Right hindlimb (tissue), 1 donor: ENCODE results near the gene NIPAL3.

Source experiments
- DNase-seq: peaks from one replicate; pipeline ENCODE4 v3.0.0-alpha.2; 2018

Gene NIPAL3

DNA sequence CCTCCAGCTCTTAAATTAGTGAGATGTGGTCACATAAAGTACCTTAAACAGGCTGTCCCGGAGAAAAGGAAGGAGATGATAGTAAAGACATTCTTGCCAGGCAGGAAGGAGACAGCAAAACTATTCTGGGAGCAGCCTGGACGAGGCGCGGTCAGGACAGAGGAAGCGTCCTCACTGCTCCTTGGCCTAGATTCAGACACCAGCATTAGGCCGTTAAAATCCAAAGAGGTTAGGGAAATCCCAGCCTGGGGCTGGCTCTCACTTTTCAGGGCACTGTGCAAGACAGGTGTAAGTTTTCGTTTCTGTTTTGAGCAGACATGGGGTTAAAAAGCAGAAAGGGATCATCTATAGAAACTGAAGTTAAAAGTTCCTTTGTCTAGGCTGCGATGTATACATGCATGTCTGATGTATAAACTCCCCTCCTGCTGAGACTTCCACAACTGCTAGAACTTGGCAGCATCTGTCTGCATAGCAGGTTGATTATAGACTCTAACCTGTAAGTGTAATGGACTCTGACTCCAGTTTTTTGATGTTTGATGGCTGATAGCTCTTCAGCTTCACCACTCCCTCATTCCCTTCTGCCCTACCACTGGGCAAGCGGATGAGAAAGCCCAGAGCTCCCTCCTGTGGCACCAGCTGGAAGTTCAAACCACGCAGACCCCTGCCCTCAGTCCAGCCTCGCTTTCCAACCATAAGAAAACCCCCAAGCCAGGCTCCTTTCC lies 23.6 kb upstream of the NIPAL3 start:
- peak; percentile 61 for DNase-seq

DNA sequence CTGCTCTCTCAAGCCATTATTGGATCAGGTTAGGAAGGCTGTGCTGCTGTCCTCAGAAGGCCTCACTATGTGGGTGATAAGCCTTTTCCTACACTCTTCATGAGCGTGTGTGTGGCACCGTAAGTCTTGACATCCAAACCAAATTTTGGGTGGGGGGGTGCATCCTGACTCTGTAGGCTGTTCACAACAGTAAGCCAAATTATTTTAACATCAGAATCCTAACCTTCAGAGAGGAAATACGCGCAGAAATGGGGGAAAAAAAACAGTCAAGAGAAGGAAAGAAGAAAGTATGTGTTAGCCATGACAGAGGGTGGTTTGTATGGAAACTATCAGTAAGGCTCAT lies 23.0 kb upstream of the NIPAL3 start:
- no peak for DNase-seq

GRCh38 chr1:24392982-24393650 lies 22.5 kb upstream of the NIPAL3 start:
- DNase-seq = no peak

DNA sequence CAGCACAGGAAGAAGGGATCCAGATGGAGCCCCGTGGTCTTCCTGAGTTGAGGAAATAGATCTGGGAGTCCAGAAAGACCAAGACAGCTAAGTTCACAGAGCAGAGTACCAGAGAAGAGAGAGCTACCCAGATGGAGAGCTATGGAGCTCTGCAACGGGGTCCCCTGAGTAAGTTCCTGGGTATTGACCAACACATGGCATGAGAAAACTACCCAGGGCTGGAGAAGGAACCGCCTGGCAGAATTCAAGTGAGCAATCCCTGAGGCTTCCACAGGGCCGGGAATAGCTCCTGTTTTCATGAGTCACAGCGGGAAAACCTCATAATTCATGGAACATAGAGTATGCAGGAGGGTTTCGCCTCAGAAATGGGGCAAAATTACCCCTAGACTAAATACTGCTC lies 21.7 kb upstream of the NIPAL3 start:
- no peak for DNase-seq

DNA sequence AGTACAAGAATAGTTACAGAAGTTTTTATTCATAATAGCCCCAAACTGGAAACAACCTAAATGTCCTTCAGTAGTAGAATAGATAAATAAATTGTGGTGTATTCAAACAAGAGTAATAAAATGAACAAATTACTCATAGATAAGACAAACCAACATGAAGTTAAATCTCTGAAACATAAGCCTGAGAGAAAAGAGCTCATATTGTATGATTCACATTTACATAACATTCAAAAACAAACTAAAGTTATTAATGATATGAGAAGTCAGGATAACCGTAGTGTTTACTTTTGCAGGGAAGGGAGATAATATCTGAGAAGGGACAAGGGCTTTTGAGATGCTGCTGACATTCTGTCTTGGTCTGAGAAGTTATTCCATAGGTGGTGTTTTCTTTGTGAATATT lies 15.5 kb upstream of the NIPAL3 start:
- no peak for DNase-seq

DNA sequence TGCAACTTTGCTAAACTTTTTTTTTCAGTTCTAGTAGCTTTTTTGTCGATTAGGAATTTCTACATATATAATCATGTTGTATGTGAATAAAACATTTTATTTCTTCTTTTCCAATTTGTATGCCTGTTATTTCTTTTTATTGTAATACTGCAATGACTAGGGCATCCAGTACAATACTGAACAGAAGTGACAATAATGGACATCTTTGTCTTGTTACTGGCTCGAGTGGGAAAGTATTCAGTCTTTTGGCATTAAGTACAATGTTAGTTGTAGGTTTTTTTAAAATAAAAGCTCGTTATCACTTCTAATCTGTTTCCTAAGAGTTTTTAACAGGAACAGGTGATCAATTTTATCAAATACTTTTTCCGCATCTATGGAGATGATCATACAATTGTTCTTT lies 11.8 kb upstream of the NIPAL3 start:
- DNase-seq = no peak

- DNase-seq = no peak
Observed at GRCh38 chr1:24406788-24407187, 8.8 kb upstream of the NIPAL3 start.

DNA sequence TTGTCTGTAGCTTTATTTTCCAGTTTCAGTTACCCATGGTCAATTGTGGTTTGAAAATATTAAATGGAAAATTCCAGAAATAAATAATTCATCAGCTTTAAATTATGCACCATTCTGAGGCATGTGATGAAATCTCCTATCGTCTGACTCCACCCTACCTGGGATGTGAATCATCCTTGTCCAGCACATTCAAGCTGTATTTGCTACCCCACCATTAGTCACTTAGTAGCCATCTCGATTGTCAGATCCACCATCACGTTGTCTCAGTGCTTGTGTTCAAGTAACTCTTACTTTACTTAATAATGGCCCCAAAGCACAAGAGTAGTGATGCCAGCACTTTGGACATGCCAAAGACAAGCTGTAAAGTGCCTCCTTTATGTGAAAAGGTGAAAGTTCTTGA lies 6.1 kb upstream of the NIPAL3 start:
- DNase-seq = no peak

DNA sequence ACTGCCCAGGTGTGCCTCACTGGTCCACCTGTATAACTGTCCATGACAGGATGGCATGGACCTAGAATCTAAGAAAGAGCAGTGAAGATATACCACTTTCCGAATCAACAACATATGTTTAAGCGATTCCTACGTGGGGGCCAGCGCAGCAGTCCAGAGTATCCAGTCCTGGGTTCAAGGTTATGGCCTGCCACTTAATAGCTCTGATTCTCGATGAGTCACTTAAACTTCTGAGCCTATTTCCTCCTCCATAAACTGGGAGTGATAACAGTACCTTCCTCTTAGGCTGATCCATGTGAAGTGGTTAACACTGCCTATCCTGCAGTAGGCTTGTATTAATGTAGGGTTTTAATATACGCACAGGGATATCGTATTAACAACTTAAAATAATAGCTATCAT lies 4.9 kb upstream of the NIPAL3 start:
- no peak for DNase-seq

- DNase-seq = no peak
Observed at GRCh38 chr1:24411963-24412362, 3.6 kb upstream of the NIPAL3 start.

GRCh38 chr1:24412408-24412807 lies 3.2 kb upstream of the NIPAL3 start:
- no peak for DNase-seq

- DNase-seq = peak; percentile 82
Observed at GRCh38 chr1:24413350-24414163, 2.0 kb upstream of the NIPAL3 start, which contains the start of gene STPG1. STPG1 (minus strand) TSS chr1:24413782; CDS start chr1:24401388, 12,394 bp downstream.

- DNase-seq = no peak
Observed at GRCh38 chr1:24414775-24415333, 748 bp upstream of the NIPAL3 start.

DNA sequence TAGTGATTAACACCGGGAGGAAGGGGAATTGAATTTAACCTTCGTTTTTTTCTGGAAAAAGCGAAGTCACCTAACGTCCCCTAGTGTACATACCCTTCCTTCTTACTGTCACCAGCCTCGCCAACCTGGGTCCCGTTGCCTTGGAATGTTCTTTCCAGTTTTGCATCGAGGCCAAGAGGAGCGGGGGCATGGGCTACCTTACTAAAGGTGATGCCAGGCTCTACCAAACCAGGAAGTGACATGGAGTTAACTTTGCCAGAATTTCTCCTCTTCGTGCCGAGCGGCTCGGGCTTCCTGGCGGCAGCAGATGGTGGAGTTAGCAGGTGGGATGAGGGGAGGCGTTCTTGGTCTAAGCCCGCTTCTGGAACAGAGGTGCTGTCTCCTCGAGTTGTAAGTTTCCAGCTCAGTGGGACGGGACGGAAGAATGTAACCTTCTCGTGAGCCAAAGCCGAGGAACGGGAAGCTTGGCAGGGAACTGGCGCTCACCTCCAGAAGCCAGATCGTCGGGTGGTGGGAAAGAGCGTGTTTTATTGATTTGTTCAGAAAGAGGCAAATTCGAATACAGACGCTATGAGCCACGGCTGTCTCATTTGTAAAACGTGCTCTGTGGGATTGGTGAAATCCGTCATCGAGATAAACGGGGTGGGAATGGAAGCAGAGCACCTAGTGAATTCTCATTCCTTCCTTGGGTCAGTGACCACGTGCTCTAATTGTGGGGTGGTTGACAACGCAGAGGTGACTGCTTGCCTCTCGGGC lies 486 bp downstream of the NIPAL3 start:
- peak; percentile 38 for DNase-seq

DNA sequence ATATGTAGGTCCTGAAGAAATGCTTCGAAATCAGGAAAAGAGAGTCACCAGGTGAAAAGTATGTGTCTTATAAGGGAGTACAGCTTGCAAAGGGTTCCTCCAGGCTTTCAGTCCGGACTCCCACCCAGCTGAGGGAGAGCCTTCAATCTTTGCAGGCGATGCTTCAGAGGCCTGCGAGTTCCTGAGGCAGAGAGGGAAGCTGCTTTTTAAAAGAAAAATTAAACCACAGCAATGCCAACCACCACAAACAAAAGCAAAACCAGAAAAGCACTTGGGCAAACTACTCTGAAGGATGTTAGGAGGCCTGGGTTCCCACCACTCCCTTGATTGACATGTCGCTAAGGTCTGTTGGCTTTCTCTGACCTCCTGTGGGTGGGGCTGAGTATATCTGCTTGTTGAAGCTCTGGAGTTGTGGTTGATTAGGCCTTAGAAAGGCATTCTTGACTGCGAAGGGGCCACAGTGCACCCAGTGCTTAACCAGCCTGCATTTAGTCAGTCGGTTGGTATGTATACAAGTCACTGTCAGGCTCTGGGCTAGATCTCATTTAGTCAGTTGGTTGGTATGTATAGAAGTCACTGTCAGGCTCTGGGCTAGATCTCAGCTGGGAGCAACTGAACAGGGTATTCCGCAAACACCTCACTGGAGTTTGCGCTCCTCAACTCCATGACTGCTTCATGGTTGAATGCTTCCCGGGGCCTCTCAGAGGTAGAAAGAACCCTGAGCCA lies 1.2 kb downstream of the NIPAL3 start:
- DNase-seq = no peak

DNA sequence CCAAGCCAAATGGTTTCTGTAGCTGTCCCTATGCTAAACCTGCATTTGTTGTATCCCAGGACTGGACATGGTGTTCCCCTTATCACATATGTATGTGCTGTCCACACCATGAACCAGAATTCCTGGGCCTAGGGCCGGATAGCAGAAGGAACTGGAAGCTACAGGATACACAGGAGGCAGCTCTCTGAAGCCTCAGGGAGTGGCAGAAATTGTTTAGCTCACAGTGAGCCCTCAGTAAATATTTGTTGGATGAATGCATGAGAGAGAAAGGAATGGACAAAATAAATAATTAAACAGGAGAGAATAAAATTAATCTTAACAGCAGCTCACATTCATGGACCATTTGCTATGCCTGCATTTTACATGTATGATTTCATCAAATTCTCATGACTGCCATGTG lies 2.1 kb downstream of the NIPAL3 start:
- no peak for DNase-seq

GRCh38 chr1:24418898-24419628 lies 3.5 kb downstream of the NIPAL3 start:
- no peak for DNase-seq

- no peak for DNase-seq
Observed at GRCh38 chr1:24420547-24420946, 4.9 kb downstream of the NIPAL3 start.

DNA sequence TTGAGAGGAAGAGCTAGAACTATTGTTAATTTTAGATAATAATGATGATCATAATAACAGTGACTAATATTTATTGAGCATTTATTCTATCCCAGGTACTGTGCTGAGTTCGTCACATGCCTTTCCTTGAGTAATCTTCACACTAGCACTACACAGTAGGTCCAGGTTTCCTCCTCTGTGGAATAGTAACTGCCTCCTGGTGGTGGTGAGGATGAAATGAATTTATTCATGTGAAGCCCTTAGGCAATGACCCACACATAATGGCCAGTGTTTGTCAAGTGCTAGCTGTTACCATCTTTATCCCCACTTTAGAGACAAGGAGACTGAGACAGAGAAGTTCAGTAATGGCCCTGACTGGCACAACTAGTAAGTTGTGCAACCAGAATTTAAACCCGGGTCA lies 5.9 kb downstream of the NIPAL3 start:
- DNase-seq = no peak

DNA sequence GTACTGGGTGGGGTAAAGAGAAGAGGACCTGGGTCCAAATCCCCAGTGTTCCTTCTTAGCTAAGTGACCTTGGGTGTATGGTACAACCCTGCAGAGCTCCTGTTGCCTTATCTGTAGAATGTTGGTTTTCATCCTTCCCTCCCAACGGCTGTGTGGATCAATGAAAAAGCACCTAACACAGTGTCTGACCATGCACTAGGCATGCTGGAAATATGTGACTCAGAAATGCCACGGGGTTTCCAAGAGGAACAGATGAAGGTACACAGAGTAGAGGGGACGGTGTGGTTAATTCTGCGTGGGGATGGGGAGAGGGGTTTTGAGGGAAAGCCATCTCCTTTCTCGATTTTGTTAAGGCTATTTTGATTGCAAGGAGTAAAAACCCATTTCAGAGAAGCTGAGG lies 8.6 kb downstream of the NIPAL3 start:
- DNase-seq = no peak

GRCh38 chr1:24424990-24425389 lies 9.4 kb downstream of the NIPAL3 start:
- DNase-seq = no peak
